ENCODE results near the gene UBL3.

Gene UBL3

DNA sequence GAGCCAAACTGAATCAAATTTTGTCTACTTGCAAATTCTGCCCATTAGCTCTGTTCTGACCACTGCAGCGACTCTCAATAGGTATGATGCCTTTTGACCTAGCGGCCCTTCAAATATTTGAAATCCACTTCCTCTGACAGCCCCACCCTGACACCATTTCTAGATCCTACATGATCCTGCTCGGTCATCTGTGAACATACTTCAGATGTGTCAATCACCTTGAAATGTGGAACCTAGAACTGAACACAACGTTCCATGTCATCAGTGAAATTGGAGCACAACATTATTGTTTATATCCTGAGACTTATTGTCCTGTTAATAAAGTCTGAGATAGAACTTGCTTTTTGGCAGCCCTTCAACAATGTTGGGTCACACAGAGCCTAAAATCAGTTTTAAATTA is 98.2 kb downstream of the UBL3 start:
- H3K4me3 ChIP-seq (ENCODE audit: control insufficient read depth, low read depth, low read length): no peak overlapping the region
- TF ChIP-seq CTCF (conservative IDR thresholded peaks at IDR 0.05; ENCODE audit: control insufficient read depth, insufficient read depth, low read depth, low read length): no peak
- DNase-seq (ENCODE audit: low read depth): no peak

GRCh38 chr13:29750183-29750530 is 100.3 kb downstream of the UBL3 start:
- DNase-seq (ENCODE audit: low read depth): no peak
- H3K4me3 ChIP-seq (ENCODE audit: control insufficient read depth, low read depth, low read length): no peak overlapping the region
- TF ChIP-seq CTCF (conservative IDR thresholded peaks at IDR 0.05; ENCODE audit: control insufficient read depth, insufficient read depth, low read depth, low read length): no peak

DNA sequence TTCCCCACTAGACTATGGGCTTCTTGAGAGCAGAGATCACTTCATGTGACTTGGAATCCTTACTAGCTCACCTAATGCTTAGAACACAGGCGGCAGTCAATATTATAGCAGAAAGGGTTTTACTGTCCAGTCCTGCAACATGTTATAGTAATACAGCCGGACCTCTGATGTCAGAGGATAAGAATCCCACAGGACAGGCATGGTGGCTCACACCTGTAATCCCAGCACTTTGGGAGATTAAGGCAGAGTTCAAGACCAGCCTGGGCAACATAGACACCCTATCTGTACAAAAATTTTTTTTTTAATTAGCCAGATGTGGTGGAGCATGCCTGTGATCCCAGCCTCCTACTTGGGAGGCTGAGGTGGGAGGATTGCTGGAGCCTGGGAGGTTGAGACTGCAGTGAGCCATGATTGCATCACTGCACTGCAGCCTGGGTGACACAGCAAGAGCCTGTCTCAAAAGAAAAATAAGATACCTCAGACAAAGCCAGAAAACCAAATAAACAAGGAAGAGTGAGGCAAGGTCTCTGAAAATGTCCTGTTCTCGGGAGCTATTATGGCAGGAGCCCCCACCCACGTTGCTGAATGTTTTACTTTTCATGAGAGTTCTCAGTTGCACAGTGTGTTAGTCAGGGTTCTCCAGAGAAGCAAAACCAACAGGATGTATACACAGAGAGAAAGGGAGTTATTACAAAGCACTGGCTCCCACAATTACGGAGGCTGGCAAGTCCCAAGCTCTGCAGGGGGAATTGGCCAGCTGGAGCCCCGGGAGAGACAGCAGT is 100.8 kb downstream of the UBL3 start:
- TF ChIP-seq CTCF (conservative IDR thresholded peaks at IDR 0.05; ENCODE audit: control insufficient read depth, insufficient read depth, low read depth, low read length): no peak
- H3K4me3 ChIP-seq (ENCODE audit: control insufficient read depth, low read depth, low read length): no peak overlapping the region
- DNase-seq (ENCODE audit: low read depth): peak; percentile 38

DNA sequence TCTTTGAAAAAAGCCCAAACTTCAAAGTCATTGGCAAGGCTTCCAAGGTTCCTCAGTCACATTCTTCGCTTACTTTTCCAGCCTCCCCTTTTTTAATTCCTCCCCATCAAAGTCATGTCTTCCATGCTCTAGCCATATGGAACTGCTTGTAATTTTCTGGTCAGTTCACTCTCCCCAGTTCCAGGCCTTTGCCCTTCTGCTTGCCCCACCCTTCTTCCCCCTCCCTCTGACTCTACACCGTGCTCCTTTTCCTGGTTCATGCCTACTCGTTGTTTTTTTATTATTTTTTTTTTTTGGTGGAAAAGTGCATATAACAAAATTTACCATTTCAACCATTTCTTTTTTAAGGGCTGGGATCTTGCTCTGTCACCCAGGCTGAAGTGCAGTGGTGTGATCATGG is 102.3 kb downstream of the UBL3 start:
- no peak for DNase-seq (ENCODE audit: low read depth)
- TF ChIP-seq CTCF (conservative IDR thresholded peaks at IDR 0.05; ENCODE audit: control insufficient read depth, insufficient read depth, low read depth, low read length): no peak
- H3K4me3 ChIP-seq (ENCODE audit: control insufficient read depth, low read depth, low read length): no peak overlapping the region

GRCh38 chr13:29746148-29746677 is 104.2 kb downstream of the UBL3 start:
- H3K4me3 ChIP-seq (ENCODE audit: control insufficient read depth, low read depth, low read length): no peak overlapping the region
- no peak for TF ChIP-seq CTCF (conservative IDR thresholded peaks at IDR 0.05; ENCODE audit: control insufficient read depth, insufficient read depth, low read depth, low read length)
- no peak for DNase-seq (ENCODE audit: low read depth)

- DNase-seq (ENCODE audit: low read depth): no peak
- no peak for TF ChIP-seq CTCF (conservative IDR thresholded peaks at IDR 0.05; ENCODE audit: control insufficient read depth, insufficient read depth, low read depth, low read length)
- no peak overlapping the region for H3K4me3 ChIP-seq (ENCODE audit: control insufficient read depth, low read depth, low read length)
These were observed 104.7 kb downstream of the UBL3 start for GRCh38 chr13:29745704-29746103.

All from fibroblast of mammary gland (primary cell).